ENCODE data around the gene NPY2R.

NPY2R gene

DNA sequence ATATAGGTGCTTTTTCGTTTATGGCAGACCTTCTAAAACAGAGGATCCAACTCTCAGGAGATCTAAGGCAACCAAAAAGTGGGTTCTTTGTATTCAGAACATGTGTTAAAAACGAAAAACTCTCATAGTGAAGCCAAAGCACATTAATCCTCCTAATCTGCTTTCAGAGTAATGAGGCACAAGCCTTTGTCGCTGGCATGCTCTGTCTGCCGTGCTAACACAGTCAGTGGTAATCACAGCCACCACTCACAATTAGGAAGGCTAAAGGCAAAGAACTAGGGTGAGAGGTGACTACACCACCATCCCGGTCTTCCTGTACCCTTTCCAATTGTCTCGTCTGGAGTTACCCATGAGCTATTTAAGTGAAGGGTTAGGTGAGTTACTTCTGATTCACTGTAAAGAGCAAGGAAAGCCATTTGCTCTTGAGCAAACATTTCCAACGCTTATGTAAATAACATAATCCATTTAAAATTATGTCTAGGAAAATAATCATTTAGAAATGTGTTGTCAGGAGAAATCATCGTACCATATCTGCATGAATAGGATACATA, 40.7 kb downstream of the NPY2R start:
- no peak for DNase-seq (ENCODE audit: low spot score)

DNA sequence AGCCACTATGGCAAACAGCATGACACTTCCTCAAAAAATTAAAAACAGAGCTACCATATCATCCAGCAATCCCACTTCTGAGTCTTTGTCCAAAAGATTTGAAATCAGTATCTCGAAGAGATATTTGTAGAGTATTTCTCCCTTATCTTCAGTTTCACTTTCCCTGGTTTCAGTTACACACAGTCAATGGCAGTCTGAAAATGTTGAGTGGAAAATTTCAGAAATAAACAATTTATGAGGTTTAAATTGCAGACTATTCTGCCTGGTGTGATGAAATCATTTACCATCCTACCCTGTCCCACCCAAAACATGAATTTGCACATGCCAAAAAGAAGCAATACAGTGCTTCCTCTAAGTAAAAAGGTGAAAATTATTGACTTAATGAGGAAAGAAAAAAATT, 43.9 kb downstream of the NPY2R start:
- DNase-seq (ENCODE audit: low spot score) = no peak

DNA sequence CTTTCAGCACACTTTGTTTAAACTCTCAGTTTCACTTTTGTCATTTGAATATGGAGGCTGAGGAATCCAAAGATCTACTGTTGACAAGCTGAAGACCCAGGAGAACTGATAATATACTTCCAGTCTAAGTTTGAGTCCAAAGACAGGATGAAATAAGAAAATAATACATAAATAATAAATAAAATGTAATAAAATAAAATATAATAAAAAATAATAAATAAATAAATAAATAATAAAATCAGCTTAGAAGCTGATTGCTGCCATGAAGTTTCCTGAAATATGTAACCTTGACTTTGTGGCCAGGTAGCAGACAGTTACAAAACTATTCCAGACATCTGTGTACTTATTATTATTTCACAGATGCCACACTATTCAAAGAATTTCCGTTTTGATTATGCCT, 55.0 kb downstream of the NPY2R start:
- DNase-seq (ENCODE audit: low spot score) = no peak

DNA sequence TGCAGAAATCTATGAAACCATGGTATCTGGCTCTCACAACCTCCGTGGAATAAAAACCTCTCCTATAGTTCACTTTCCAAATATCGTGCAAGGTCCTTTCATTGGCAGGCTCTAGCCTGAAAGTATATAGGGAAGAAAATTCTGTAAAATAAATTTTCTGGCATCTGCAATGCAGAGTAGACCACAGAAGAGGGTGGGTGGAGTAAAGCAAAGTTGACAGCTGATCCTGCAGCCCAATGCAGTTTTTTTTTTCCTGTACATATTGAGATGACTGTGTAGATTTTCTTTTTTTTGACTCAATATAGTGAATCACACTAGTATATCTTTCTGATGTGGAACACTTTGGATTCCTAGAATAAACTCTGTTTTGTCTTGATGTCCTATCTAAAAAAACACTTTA, 56.7 kb downstream of the NPY2R start:
- no peak for DNase-seq (ENCODE audit: low spot score)
